HG03039 (cell line): ENCODE data around the gene USF3.

Experiments
- ATAC-seq: cut with Tn5 transposase; IDR thresholded peaks from one replicate; pipeline ENCODE4 v1.9.1; 2021; ENCODE audit warnings: mild to moderate bottlenecking, moderate library complexity; ENCODE audit not compliant: unreplicated experiment

The USF3 gene

DNA sequence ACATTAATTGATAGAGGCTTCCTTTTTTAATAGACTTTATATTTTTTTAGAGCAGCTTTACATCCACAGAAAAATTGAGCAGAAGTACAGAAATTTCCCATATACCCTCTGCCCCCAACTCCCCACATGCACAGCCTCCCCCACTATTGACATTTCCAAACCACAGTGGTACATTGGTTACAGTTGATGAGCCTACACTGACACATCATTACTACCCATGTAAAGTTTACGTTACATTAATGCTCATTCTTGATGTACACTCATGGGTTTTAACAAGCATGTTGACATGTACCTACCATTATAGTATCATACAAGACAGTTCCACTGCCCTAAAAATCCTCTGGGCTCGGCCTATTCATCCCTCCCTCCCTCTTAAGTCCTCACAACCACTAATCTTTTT is 78.7 kb downstream of the USF3 start:
- no peak for ATAC-seq

DNA sequence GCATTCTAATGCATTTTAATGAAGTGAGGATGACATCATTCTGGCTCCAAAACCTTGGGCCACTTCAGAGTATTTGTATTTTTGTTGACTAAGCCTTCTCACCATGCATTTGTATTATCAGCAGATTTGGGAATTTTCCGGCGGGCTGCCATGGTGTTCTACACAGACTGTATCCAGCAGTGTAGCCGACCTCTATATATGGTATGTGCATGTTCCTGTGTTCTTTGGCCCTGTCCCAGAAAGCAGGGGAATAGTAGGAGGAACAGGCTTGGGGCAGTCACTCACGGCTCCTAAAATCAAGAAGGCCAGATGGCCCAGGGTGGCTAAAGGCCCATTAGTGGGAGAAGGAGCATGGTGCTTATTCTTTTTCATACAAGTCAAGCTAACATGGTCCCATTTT is 80.5 kb downstream of the USF3 start:
- no peak for ATAC-seq

GRCh38 chr3:113614402-113614801 is 82.0 kb downstream of the USF3 start:
- no peak for ATAC-seq

DNA sequence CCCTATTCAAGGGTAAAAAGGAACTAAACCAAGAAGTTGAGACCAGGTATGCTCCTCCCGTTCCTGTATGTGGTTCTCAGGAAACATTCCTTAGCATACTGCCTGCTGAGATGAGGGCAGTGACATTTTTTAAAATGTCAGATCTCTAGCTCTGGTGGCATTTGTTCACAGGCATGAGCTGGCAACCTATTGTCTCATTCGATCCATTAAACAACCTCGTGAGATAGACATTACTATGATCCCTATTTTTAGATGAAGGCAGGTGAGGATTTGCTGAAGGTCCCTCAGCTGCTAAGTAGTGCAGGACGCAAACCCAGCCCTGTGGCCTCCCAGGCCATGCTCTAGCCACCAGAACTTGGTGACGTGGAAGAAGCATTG is 89.2 kb downstream of the USF3 start:
- ATAC-seq, result no peak

- peak; percentile 97 for ATAC-seq
Measured at GRCh38 chr3:113606539-113607218, 89.8 kb downstream of the USF3 start.

DNA sequence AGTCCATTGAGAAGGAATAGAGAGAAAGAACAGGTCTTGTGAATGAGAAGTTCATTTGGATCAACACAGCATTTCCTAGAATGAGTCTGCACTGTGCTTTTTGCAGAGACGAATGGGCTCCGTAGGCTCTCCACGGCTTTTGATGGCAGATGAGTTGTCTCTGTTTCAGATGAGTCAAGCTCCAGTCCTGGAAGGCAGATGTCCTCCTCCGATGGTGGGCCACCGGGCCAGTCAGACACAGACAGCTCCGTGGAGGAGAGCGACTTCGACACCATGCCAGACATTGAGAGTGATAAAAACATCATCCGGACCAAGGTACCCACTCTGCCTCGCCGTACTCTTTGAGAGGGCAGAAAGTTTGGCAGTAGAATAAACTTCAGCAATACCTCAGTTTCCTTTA is 93.6 kb downstream of the USF3 start:
- no peak for ATAC-seq

- ATAC-seq, result no peak
Measured at GRCh38 chr3:113602256-113602655, 94.2 kb downstream of the USF3 start.

- ATAC-seq, result no peak
Measured at GRCh38 chr3:113601240-113601639, 95.2 kb downstream of the USF3 start.

DNA sequence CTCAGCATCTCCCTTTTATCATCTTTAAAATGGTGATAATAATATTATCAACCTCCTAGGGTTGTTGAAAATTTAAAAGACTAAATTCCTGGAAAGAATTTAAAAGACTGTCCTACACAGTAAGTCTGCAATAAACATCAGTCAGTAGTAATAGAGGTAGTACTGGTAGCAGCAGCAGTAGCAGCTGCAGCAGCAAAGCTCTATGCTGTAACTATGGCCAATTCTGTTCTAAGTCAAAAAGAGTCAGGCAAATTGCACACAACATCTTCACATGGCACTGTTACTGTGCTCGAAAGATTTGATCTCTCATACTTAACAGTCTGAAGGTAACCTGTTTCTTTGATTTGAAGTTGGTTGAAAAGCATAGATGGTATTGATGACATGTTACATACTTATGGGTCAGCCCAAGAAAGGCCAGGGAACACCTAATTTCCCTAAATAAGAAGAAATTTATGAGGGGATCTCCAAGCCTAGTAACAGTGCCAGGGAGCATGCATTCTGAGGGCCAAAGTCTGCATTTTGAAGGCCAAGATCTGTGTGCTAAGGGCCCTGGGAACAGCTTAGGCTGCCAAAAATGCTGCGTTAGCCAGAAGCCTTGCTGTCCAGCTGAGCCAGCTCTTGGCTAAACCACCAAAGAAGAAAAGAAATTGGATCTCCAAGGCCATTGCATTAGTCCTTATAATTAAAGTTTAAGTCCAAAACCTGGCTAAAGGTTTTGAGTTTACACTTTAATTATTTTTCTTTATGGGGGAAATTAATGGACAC is 95.8 kb downstream of the USF3 start:
- ATAC-seq, result no peak
